ENCODE measurements around the gene RNF213. TPM values are rescaled to one million over a fixed set of nuclear protein-coding genes. Genes with fewer than 3 reads are reported as not detected.

RNF213 gene
- total and polyA plus RNA-seq, 10 donors = 36.7 to 481 (median 337) TPM

DNA sequence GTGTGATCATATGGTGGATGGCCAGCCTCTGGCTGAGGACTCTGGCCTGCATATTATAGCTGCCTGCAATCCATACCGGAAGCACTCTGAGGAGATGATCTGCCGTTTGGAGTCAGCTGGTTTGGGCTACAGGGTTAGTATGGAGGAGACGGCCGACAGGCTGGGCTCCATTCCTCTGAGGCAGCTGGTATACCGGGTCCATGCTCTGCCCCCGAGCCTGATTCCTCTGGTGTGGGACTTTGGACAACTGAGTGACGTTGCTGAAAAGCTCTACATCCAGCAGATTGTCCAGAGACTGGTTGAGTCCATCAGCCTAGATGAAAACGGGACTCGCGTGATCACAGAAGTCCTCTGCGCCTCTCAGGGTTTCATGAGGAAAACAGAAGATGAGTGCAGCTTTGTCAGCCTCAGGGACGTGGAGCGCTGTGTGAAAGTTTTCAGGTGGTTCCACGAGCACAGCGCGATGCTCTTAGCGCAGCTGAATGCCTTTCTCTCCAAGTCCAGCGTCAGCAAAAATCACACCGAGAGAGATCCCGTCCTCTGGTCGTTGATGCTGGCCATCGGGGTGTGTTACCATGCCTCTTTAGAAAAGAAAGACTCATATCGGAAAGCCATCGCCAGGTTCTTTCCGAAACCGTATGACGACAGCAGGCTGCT is 85.3 kb downstream of the RNF213 start:
- H3K4me1 ChIP-seq = no peaks in the 10 kb centered on the region
- no peak overlapping the region for H3K27ac ChIP-seq
- H3K9me3 ChIP-seq = no peaks in the 10 kb centered on the region
- TF ChIP-seq, protein P1, sequence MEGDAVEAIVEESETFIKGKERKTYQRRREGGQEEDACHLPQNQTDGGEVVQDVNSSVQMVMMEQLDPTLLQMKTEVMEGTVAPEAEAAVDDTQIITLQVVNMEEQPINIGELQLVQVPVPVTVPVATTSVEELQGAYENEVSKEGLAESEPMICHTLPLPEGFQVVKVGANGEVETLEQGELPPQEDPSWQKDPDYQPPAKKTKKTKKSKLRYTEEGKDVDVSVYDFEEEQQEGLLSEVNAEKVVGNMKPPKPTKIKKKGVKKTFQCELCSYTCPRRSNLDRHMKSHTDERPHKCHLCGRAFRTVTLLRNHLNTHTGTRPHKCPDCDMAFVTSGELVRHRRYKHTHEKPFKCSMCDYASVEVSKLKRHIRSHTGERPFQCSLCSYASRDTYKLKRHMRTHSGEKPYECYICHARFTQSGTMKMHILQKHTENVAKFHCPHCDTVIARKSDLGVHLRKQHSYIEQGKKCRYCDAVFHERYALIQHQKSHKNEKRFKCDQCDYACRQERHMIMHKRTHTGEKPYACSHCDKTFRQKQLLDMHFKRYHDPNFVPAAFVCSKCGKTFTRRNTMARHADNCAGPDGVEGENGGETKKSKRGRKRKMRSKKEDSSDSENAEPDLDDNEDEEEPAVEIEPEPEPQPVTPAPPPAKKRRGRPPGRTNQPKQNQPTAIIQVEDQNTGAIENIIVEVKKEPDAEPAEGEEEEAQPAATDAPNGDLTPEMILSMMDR (IDR thresholded peaks at IDR 0.05 in 8 of 11, conservative IDR thresholded peaks at IDR 0.05 in 3 of 11) = no peak
- TF ChIP-seq POLR2A (IDR thresholded peaks at IDR 0.05) = no peak
- TF ChIP-seq POLR2AphosphoS5 (IDR thresholded peaks at IDR 0.05) = no peak
- 95 to 98% (median 96%) methylated on average over 25 to 27 of the region's 27 CpGs for WGBS, 5 donors
- H3K36me3 ChIP-seq = peaks cover 19 to 100% (median 98%) of the 10 kb centered on the region in 6 donors
- H3K4me3 ChIP-seq = no peak overlapping the region
- peak; percentile 17 for DNase-seq
- H3K27me3 ChIP-seq (replicated peaks in 1 of 7) = no peaks in the 10 kb centered on the region
- intact Hi-C loops (cut with DNase I; ENCODE audit: low total_unique reads) = no loop called here

DNA sequence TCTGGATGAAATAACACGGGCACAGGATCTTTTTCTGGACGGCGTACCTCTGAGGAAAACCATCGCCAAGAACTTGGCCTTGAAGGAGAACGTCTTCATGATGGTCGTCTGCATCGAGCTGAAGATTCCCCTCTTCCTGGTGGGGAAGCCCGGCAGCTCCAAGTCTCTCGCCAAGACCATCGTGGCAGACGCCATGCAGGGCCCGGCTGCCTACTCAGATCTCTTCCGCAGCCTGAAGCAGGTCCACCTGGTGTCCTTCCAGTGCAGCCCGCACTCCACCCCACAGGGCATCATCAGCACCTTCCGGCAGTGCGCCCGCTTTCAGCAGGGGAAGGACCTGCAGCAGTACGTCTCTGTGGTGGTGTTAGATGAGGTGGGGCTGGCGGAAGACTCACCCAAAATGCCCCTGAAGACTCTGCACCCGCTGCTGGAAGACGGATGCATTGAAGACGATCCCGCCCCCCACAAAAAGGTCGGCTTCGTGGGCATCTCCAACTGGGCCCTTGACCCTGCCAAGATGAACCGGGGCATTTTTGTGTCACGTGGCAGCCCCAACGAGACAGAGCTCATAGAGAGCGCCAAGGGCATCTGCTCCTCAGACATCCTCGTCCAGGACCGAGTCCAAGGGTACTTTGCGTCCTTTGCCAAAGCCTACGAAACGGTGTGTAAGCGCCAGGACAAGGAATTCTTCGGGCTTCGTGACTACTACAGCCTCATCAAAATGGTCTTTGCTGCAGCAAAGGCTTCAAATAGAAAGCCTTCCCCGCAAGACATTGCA is 86.0 kb downstream of the RNF213 start:
- peaks cover 20 to 100% (median 98%) of the 10 kb centered on the region in 6 donors for H3K36me3 ChIP-seq

DNA sequence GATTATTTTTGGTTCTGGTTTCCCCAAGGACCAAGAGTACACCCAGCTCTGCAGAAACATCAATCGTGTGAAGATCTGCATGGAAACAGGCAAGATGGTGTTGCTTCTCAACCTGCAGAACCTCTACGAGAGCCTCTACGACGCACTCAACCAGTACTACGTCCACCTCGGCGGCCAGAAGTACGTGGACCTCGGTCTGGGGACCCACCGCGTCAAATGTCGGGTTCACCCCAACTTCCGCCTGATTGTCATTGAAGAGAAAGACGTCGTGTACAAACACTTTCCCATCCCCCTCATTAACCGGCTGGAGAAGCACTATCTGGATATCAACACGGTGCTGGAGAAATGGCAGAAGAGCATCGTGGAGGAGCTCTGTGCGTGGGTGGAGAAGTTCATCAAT is 86.9 kb downstream of the RNF213 start:
- intact Hi-C loops (cut with DNase I; ENCODE audit: low total_unique reads) = no loop called here
- Histone ChIP-seq H3K9me3 (no peaks in the 10 kb centered on the region), H3K27me3 (replicated peaks in 1 of 7) (no peaks in the 10 kb centered on the region), H3K4me1 (no peaks in the 10 kb centered on the region), H3K36me3 (peaks cover 25 to 100% (median 100%) of the 10 kb centered on the region in 6 donors), H3K27ac (no peak overlapping the region), H3K4me3 (no peak overlapping the region)
- 92 to 97% (median 95%) methylated on average over 19 of the region's 19 CpGs for WGBS, 5 donors
- DNase-seq = peak; percentile 23
- TF ChIP-seq POLR2AphosphoS5 (IDR thresholded peaks at IDR 0.05) = no peak
- TF ChIP-seq, protein P1 (IDR thresholded peaks at IDR 0.05 in 8 of 11, conservative IDR thresholded peaks at IDR 0.05 in 3 of 11) = no peak

More for the DNA sequence above, 86.0 kb downstream of the RNF213 start:
- intact Hi-C loops (cut with DNase I; ENCODE audit: low total_unique reads) = no loop called here
- DNase-seq = peak; percentile 62
- H3K27ac ChIP-seq = no peak overlapping the region
- H3K4me3 ChIP-seq = no peak overlapping the region
- H3K4me1 ChIP-seq = no peaks in the 10 kb centered on the region
- no peaks in the 10 kb centered on the region for H3K9me3 ChIP-seq
- peak in 1 of 3 donors; percentile 43 for TF ChIP-seq POLR2AphosphoS5 (IDR thresholded peaks at IDR 0.05)
- TF ChIP-seq, protein P1 (IDR thresholded peaks at IDR 0.05 in 8 of 11, conservative IDR thresholded peaks at IDR 0.05 in 3 of 11) = no peak
- 95 to 99% (median 96%) methylated on average over 34 to 38 of the region's 38 CpGs for WGBS, 5 donors
- H3K27me3 ChIP-seq (replicated peaks in 1 of 7) = no peaks in the 10 kb centered on the region

DNA sequence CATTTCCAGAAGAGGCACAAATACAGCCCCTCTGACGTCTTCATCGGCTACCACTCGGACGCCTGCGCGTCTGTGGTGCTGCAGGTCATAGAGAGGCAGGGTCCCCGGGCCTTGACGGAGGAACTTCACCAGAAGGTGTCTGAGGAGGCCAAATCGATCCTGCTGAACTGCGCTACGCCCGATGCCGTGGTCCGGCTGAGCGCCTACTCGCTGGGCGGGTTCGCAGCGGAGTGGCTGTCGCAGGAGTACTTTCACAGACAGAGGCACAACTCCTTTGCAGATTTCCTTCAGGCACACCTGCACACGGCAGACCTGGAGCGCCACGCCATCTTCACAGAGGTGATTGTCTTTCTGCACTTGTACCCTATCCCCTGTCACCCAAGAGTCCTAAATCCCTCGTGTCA is 87.3 kb downstream of the RNF213 start:
- peaks cover 27 to 100% (median 100%) of the 10 kb centered on the region in 6 donors for H3K36me3 ChIP-seq
- intact Hi-C loops (cut with DNase I; ENCODE audit: low total_unique reads) = no loop called here
- DNase-seq = peak; percentile 46

More for the DNA sequence above, 87.3 kb downstream of the RNF213 start:
- WGBS, 5 donors = 95 to 98% (median 97%) methylated on average over 24 of the region's 24 CpGs
- no peaks in the 10 kb centered on the region for H3K27me3 ChIP-seq (replicated peaks in 1 of 7)
- H3K4me1 ChIP-seq = no peaks in the 10 kb centered on the region
- no peaks in the 10 kb centered on the region for H3K9me3 ChIP-seq
- TF ChIP-seq POLR2A (IDR thresholded peaks at IDR 0.05) (no peak), POLR2AphosphoS5 (IDR thresholded peaks at IDR 0.05) (peak in 1 of 3 donors; percentile 66)
- no peak overlapping the region for H3K27ac ChIP-seq
- no peak overlapping the region for H3K4me3 ChIP-seq
